ENCODE data around the gene UPB1.

DNA sequence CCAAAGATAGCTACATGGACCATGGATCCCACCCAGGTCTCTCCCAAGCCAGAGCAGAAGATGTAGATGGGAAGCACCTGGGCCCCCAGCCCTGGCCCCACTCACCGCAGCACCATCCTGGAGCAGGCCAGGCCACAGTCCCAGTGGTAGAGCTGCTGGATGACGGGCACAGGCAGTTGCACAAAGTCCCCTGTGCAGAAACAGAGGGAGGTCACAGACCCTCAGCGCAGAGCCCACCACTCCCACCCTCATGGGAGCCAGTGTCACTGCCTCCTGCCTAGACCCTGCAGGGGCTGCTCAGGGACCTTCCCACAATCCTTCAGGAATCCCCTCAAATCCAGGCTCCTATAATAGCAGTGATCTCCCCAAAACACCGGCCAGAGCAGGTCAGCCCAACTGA lies 53.7 kb downstream of the UPB1 start:
- TF ChIP-seq CTCF (IDR thresholded peaks at IDR 0.05) (no peak), EP300 (IDR thresholded peaks at IDR 0.05) (no peak)
